Measurements from ENCODE around the gene PTX4. TPM values are rescaled to one million over a fixed set of nuclear protein-coding genes. Genes with fewer than 3 reads are reported as not detected.

PTX4 gene
- polyA plus RNA-seq, 1 of the 3 experiments (the other 2 are of a cell fraction), result not detected

DNA sequence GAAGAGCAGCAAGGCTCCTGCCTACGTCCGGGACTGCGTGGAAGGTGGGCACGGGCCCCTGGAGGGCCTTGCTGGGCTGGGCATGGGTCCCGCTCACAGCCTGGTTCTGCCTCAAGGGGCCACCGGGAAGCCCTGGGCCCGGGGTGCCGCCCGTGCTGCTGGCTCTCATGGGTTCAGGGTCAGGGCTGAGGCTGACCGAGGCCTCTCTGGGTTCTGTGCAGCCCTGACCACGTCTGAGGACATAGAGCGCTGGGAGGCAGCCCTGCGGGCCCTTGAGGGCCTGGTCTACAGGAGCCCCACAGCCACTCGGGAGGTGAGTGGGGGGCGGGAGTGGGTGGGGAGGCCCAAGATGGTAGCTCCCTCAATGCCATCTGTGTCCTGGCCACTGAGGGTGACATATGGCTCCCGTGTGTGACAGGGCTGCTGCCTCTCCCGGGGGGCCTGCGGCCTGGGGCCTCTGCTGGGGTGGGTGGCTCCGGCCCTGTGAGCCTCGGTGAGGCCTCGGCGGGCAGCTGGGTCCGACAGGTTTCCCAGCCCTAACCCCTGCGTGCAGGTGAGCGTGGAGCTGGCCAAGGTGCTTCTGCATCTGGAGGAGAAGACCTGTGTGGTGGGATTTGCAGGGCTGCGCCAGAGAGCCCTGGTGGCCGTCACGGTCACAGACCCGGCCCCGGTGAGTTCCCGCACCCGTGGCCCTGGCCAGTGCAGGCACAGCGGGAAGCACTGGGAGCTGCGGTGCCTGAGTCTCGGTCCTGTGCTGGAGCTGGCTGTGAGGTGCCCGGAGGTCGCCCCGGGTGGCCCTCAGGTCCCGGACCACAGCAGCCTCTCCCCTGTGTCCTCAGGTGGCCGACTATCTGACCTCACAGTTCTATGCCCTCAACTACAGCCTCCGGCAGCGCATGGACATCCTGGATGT lies 13.6 kb upstream of the PTX4 start:
- no peaks in the 10 kb centered on the region for H3F3A ChIP-seq (replicated peaks; ENCODE audit: insufficient read depth)
- H3K4me3 ChIP-seq (ENCODE audit: low read depth in 2 of 2, low read length in 1 of 2), result no peak overlapping the region
- ChIA-PET CTCF (interaction anchor here (1.1 to 1.8 kb wide), 2 partner anchors 9 to 10 kb away, joined by 3 to 5 read pairs; partner anchors contain the start of gene TELO2), POLR2A (no interaction called here)
- no peaks in the 10 kb centered on the region for H3K79me2 ChIP-seq (ENCODE audit: insufficient read depth)
- WGBS (ENCODE audit: low lambda C conversion rate), result 100% methylated on average over 14 of the region's 42 CpGs
- H3K9me3 ChIP-seq, result no peaks in the 10 kb centered on the region
- no peak for DNase-seq
- no peaks in the 10 kb centered on the region for H3K27me3 ChIP-seq (ENCODE audit: insufficient read depth)
- no peak overlapping the region for H3K9ac ChIP-seq
- H4K20me1 ChIP-seq (ENCODE audit: insufficient read depth), result no peaks in the 10 kb centered on the region
- no peak overlapping the region for H3K27ac ChIP-seq (ENCODE audit: low read depth in 2 of 2, low read length in 1 of 2)
- TF ChIP-seq TEAD4 (IDR thresholded peaks at IDR 0.05; ENCODE audit: borderline replicate concordance, insufficient read depth), result no peak
- TF ChIP-seq RCOR1 (IDR thresholded peaks at IDR 0.05; ENCODE audit: low read length), result no peak
- TF ChIP-seq SIN3A (IDR thresholded peaks at IDR 0.05; ENCODE audit: borderline replicate concordance, low read depth, low read length), result no peak
- TF ChIP-seq, protein P1, sequence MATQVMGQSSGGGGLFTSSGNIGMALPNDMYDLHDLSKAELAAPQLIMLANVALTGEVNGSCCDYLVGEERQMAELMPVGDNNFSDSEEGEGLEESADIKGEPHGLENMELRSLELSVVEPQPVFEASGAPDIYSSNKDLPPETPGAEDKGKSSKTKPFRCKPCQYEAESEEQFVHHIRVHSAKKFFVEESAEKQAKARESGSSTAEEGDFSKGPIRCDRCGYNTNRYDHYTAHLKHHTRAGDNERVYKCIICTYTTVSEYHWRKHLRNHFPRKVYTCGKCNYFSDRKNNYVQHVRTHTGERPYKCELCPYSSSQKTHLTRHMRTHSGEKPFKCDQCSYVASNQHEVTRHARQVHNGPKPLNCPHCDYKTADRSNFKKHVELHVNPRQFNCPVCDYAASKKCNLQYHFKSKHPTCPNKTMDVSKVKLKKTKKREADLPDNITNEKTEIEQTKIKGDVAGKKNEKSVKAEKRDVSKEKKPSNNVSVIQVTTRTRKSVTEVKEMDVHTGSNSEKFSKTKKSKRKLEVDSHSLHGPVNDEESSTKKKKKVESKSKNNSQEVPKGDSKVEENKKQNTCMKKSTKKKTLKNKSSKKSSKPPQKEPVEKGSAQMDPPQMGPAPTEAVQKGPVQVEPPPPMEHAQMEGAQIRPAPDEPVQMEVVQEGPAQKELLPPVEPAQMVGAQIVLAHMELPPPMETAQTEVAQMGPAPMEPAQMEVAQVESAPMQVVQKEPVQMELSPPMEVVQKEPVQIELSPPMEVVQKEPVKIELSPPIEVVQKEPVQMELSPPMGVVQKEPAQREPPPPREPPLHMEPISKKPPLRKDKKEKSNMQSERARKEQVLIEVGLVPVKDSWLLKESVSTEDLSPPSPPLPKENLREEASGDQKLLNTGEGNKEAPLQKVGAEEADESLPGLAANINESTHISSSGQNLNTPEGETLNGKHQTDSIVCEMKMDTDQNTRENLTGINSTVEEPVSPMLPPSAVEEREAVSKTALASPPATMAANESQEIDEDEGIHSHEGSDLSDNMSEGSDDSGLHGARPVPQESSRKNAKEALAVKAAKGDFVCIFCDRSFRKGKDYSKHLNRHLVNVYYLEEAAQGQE (IDR thresholded peaks at IDR 0.05; ENCODE audit: low read depth, low read length), result no peak
- no peak for TF ChIP-seq EZH2phosphoT487 (IDR thresholded peaks at IDR 0.05; ENCODE audit: borderline replicate concordance, low read depth)
- TF ChIP-seq TCF12 (IDR thresholded peaks at IDR 0.05), result no peak
- no peak for TF ChIP-seq RFX5 (IDR thresholded peaks at IDR 0.05; ENCODE audit: low read length)
- TF ChIP-seq, protein P2, sequence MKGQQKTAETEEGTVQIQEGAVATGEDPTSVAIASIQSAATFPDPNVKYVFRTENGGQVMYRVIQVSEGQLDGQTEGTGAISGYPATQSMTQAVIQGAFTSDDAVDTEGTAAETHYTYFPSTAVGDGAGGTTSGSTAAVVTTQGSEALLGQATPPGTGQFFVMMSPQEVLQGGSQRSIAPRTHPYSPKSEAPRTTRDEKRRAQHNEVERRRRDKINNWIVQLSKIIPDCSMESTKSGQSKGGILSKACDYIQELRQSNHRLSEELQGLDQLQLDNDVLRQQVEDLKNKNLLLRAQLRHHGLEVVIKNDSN (IDR thresholded peaks at IDR 0.05; ENCODE audit: borderline replicate concordance, low read depth), result no peak
- TF ChIP-seq NRF1 (IDR thresholded peaks at IDR 0.05; ENCODE audit: low read depth, low read length), result no peak
- TF ChIP-seq MXI1 (IDR thresholded peaks at IDR 0.05; ENCODE audit: low read depth, low read length), result no peak
- TF ChIP-seq JUND (IDR thresholded peaks at IDR 0.05), result no peak
- no peak for TF ChIP-seq RXRA (IDR thresholded peaks at IDR 0.05; ENCODE audit: borderline replicate concordance, low read depth)
- TF ChIP-seq GATA2 (CRISPR knock-in tag; IDR thresholded peaks at IDR 0.05), result no peak
- no peak for TF ChIP-seq FOXM1 (IDR thresholded peaks at IDR 0.05; ENCODE audit: low read depth)
- no peak for TF ChIP-seq MEF2A (IDR thresholded peaks at IDR 0.05; ENCODE audit: borderline replicate concordance, low read depth)
- no peak for TF ChIP-seq ELF1 (IDR thresholded peaks at IDR 0.05)
- TF ChIP-seq EP300 (IDR thresholded peaks at IDR 0.05; ENCODE audit: borderline replicate concordance in 1 of 2, low read depth in 1 of 2, low read length in 1 of 2), result no peak
- no peak for TF ChIP-seq SMC3 (IDR thresholded peaks at IDR 0.05; ENCODE audit: low read depth, low read length)
- TF ChIP-seq, protein P3, sequence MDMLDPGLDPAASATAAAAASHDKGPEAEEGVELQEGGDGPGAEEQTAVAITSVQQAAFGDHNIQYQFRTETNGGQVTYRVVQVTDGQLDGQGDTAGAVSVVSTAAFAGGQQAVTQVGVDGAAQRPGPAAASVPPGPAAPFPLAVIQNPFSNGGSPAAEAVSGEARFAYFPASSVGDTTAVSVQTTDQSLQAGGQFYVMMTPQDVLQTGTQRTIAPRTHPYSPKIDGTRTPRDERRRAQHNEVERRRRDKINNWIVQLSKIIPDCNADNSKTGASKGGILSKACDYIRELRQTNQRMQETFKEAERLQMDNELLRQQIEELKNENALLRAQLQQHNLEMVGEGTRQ (IDR thresholded peaks at IDR 0.05; ENCODE audit: borderline replicate concordance, low read depth, low read length), result no peak
- TF ChIP-seq GABPA (IDR thresholded peaks at IDR 0.05; ENCODE audit: low read depth), result no peak
- no peak overlapping the region for H3K4me2 ChIP-seq
- H3K36me3 ChIP-seq (replicated peaks in 1 of 2; ENCODE audit: control insufficient read depth in 1 of 2, insufficient read depth in 2 of 2, low read length in 1 of 2), result peaks cover 0 to 43% of the 10 kb centered on the region in 2 experiments
- no peaks in the 10 kb centered on the region for H3K4me1 ChIP-seq (ENCODE audit: control insufficient read depth in 1 of 2, insufficient read depth in 2 of 2, low read depth in 1 of 2, low read length in 1 of 2)
- no peaks in the 10 kb centered on the region for H3K9me2 ChIP-seq
- no peak overlapping the region for H2AFZ ChIP-seq (ENCODE audit: low read depth)
